Kidney epithelial cell (primary cell): ENCODE measurements around the gene TBC1D5. TPM values are rescaled to one million over a fixed set of nuclear protein-coding genes. Genes with fewer than 3 reads are reported as not detected.
"Not testable (repeated sequence)": the region's sequence is repeated elsewhere in the genome, so short reads cannot be mapped to it uniquely, and the experiment has no call there.

ENCODE experiments used
- DNase-seq: peaks from one replicate; pipeline ENCODE4 v3.0.0-alpha.2; 2010; ENCODE audit warnings: low read depth
- H3K27me3 ChIP-seq: 2 replicates; pipeline ENCODE4 v1.6.0; 2011; ENCODE audit warnings: low read length; ENCODE audit not compliant: control insufficient read depth, insufficient read depth
- H3K36me3 ChIP-seq: 2 replicates; pipeline ENCODE4 v1.5.1; 2011; ENCODE audit warnings: low read length; ENCODE audit not compliant: control insufficient read depth, insufficient read depth
- H3K4me3 ChIP-seq: 2 replicates; pipeline ENCODE4 v1.5.1; 2011; ENCODE audit warnings: low read depth, mild to moderate bottlenecking, control low read depth, low read length
- CTCF ChIP-seq: IDR thresholded peaks from 2 replicates; pipeline ENCODE4 v1.5.1; 2011; ENCODE audit warnings: mild to moderate bottlenecking, moderate library complexity, low read length, control low read depth, inconsistent platforms; ENCODE audit not compliant: insufficient read depth, poor library complexity, severe bottlenecking
- total RNA-seq: library from RNA; depleted of rRNA; stranded (reverse); fragments of >200 nt; gene quantifications from 2 replicates; pipeline ENCODE4 v1.2.3, GENCODE V29; 2015

TBC1D5 gene
- total RNA-seq, 1 donor from 2014 or later, result 100 TPM

DNA sequence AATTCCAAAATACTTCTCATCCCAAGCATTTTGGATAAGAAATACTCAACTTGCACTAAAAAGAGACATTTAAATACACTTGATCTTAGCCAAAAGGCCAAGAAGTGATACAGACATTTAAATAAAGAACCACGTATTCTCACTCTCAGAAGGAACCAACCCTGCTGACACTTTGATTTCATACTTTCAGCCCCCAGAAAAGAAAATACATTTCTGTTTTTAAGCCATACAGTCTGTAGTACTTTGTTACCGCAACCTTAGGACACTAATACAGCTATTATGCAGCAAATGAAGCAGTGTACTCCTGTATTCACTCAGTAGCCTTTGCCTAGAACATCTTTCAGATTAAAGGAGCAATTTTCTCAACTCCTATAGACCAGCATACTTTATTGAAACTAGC, 86.7 kb downstream of the TBC1D5 start:
- no peaks in the 10 kb centered on the region for H3K36me3 ChIP-seq
- H3K4me3 ChIP-seq, result no peak overlapping the region
- no peaks in the 10 kb centered on the region for H3K27me3 ChIP-seq
- DNase-seq, result no peak
- TF ChIP-seq CTCF, result no peak

- not testable (repeated sequence) for H3K27me3 ChIP-seq, H3K36me3 ChIP-seq, H3K4me3 ChIP-seq, DNase-seq
Measured at GRCh38 chr3:17649748-17650147, 92.7 kb downstream of the TBC1D5 start.

DNA sequence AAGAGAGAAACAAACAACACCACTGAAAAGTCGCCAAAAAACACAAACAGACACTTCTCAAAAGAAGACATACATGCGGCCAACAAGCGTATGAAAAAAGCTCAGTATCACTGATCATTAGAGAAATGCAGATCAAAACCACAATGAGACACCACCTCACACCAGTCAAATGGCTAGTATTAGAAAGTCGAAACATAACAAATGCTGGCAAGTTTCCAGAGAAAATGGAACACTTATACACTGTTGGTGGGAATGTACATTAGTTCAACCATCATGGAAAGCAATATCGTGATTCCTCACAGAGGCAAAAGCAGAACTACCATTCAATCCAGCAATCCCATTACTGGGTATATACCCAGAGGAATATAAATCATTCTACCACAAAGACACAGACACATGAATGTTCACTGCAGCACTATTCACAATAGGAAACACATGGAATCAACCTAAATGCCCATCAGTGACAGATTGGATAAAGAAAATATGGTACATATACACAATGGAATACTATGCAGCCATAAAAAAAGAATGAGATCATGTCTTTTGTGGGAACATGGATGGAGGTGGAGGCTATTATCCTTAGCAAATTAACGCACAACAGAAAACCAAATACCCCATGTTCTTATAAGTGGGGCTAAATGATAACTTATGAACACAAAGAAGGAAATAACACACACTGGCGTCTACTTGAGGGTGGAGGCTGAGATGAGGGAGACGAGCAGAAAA, 93.6 kb downstream of the TBC1D5 start:
- H3K27me3 ChIP-seq, H3K4me3 ChIP-seq, H3K36me3 ChIP-seq, DNase-seq: not testable (repeated sequence)

DNA sequence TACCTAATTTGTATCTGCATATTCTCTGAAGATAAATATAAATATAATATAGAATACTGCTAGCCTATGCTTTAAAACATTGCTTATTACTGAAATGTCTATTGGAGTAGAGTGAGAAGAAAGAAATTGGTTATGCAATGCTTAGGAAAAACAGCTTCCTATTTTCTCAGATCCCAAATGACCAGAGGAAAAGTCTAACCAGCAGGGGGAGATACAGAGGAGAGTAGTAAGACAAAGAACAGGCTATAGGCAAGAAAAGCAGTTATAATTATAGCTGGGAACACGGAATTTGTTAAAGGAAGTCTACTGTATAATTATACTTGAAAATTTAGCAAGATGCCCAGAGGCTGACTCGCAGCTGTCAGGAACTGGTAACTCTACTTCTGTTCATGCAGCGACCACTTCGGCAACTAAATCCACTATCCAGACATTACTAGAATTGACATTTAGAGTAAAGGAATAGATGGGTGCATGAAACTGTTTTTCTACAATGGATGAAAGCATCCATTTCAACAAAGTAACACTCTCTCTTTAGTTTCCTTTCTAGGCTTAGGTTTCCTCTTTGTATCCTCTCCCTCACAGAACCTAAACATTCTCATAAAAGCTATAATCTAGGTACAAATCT, 97.2 kb downstream of the TBC1D5 start:
- TF ChIP-seq CTCF, result peak; percentile 79
- H3K27me3 ChIP-seq, result no peaks in the 10 kb centered on the region
- H3K4me3 ChIP-seq, result no peak overlapping the region
- peak; percentile 21 for DNase-seq
- H3K36me3 ChIP-seq, result no peaks in the 10 kb centered on the region

GRCh38 chr3:17643691-17644090, 98.7 kb downstream of the TBC1D5 start:
- TF ChIP-seq CTCF, result no peak
- no peak for DNase-seq
- no peak overlapping the region for H3K4me3 ChIP-seq
- H3K27me3 ChIP-seq, result no peaks in the 10 kb centered on the region
- H3K36me3 ChIP-seq, result no peaks in the 10 kb centered on the region

GRCh38 chr3:17642474-17642873, 100.0 kb downstream of the TBC1D5 start:
- H3K27me3 ChIP-seq, result no peaks in the 10 kb centered on the region
- TF ChIP-seq CTCF, result no peak
- DNase-seq, result no peak

GRCh38 chr3:17640466-17640865, 102.0 kb downstream of the TBC1D5 start:
- H3K36me3 ChIP-seq, result no peaks in the 10 kb centered on the region
- no peak for TF ChIP-seq CTCF
- H3K27me3 ChIP-seq, result no peaks in the 10 kb centered on the region
- no peak overlapping the region for H3K4me3 ChIP-seq
- no peak for DNase-seq

More at GRCh38 chr3:17642474-17642873, 100.0 kb downstream of the TBC1D5 start:
- H3K36me3 ChIP-seq, result no peaks in the 10 kb centered on the region
- H3K4me3 ChIP-seq, result no peak overlapping the region
